MV-4-11 (cell line): ENCODE measurements around the gene NMU.
"Not testable (repeated sequence)": the region's sequence is repeated elsewhere in the genome, so short reads cannot be mapped to it uniquely, and the experiment has no call there.

Experiments used
- DNase-seq: peaks from one replicate; lab custom pipeline; 2025; lab: John Stamatoyannopoulos, UW

Gene NMU

DNA sequence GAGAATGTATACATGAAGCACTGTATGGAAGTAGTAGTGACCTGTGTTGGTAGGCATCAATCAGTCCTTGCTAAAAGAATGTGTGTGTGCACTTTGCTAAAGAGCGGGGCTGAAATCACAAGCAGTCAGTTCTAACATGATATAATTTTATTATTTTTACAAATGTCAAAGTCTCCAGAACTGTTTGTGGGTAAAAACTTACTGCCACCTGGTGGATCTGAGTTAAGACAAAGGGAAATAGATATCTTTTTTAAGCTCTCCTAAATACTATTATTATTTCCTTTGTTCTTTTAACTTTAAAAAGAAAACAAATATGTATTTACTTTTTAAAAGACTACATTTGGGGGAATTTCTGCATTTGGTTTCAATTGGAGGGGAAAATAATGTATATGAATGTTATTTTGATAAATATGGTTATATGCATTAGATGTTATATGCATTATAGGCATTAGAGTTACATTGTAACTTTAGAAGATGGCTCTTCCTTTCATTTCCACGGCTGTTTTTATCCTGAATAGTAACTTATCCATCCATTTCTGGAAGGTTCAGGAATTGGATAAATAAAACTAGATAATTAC lies 81.6 kb downstream of the NMU start:
- peak; percentile 19 for DNase-seq

DNA sequence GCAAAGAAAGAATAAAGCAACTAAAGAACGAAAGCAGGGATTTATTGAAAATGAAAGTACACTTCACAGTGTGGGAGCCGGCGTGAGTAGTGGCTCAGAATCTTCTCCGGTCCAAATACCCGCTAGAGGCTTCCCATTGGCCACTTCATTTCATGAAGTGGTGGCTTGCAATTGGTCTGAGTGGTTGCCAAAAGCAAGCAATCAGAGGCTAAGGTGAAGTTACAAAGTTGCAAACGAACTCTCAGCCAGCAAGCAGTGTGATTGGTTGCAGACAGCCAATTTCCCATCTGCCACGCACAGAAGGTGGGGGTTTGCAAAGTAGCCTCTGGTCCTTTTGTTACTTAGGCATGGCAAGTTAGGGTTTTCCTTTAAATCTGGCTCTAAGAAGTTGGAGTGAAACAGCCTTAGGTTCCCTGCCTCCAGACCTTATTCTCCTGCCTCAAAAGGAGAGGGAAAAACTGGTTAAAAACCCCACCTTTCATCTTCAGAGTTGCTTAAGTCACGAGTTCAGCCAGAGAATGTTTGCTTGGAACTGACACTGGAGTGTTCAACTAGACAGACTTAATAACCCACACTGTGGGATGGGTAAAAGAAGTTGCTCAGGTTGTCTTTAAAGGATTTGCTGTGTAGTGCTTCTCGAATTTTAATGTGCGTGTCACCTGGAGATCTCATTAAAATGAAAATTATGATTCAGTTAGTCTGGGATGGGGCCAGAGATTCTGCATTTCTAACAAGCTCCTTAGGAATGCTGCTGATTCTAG lies 82.5 kb downstream of the NMU start:
- DNase-seq = peak; percentile 33

DNA sequence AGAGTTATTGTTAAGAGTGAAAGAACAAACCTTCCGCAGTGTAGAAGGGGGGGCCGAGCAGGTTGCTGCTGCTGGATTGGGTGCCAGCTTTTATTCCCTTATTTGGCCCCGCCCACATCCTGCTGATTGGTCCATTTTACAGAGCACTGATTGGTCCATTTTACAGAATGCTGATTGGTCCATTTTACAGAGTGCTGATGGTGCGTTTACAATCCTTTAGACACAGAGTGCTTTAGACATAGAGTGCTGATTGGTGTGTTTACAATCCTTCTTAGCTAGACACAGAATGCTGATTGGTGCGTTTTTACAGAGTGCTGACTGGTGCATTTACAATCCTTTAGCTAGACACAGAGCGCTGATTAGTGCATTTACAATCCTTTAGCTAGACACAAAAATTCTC lies 84.1 kb downstream of the NMU start:
- not testable (repeated sequence) for DNase-seq

DNA sequence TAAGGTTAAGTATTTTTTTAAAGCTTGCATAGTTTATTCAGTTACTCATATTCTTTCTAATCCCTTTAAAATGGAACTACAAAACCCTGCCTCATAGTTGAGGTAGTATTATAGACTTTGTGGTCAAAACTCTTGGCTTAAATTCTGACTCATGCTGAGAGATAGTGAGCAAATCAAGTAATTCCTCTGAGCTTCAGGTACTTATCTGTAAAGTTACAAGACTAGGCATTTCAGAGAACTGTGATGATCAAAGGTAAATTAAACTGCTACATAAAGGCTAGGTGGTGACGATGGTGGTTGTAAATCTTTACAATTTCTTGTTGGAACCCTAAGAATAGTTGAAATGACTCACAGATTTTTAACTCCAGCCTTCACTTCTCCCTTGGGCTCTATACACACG lies 86.2 kb downstream of the NMU start:
- peak; percentile 21 for DNase-seq

DNA sequence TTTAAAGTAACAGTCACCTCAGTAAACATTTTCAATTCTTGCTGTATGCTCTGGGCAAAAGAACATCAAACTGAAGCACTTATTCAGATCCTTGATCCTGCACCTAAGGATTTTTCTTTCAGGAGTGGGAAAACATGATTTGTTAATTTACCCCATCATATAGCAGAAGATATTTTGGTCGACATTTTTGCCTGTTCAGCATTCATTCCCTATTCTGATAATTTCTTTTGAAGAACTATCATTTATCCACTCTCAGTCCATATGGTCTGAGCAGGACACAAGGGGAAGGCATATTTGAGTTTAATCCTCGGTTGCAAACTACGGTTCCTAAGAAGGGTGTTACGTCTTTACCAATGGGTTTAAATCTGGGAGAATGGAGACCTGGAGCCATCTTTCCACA lies 88.2 kb downstream of the NMU start:
- DNase-seq = no peak

DNA sequence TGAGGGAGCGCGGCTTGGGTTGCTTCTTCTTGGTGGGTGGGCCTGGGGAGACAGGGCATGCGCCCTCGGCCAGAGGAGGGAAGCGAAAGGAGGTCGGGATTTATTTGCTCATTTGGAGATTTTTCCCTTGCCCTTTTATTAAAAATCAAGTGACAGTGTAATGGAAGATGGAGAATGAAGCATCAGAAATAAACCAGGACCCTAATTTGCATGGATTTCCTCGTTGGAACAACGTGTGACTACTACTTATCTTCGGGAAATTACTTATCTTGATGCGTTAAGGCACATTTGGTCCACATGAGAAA lies 88.7 kb downstream of the NMU start:
- DNase-seq = no peak

DNA sequence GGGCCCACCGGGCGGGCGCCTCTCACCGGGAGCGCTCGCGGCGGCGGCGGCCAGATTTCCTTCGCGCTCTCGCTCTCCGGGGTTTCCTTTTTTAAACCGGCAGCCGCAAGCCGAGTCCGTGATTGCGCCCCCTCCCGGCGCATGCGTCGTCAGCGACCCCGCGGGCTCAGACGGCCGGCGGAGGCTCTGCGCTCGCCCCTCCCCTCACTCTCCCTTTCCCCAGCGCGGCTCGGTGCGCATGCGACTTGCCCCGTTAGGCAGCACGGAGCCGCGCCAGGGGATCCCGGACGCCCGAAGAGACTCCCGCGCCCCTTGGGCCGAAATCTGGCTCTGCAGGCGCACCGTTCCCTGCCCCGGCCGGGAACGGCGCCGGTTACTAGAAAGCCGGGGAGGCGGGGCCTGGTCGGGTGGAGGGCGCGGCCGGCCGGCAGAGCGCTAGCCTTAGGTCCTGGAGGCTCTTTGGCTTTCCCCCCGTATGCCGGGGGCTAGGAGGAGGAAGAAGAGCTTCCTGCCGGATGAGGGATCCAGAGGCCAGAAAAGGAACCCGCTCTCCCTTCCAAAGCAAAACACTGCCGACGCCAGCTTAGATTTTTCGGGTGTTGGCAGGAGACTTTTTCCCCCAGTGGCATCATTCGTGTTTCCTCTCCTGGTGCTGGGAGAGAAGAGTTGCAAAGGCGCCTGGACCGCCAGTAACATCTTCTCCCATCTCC lies 89.2 kb downstream of the NMU start, which contains the start of gene CLOCK:
Gene CLOCK (minus strand): TSS at position 154 of the 710 bp plus-strand sequence. CDS start 64,124 bp downstream, outside the sequence.
- DNase-seq = peak; percentile 71

DNA sequence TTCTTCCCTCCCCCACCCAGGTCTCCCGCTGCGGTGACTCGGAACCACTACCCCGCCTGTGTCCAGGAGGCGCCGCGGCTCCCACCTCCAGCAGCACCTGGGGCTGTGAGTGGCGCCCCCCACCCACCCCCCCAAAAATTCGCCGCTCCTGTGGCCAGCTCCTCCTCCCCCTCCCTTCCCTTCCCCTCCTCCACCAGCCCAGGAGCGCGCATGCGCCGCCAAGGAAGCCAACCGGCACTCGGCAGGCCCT lies 89.7 kb downstream of the NMU start:
- DNase-seq = no peak

DNA sequence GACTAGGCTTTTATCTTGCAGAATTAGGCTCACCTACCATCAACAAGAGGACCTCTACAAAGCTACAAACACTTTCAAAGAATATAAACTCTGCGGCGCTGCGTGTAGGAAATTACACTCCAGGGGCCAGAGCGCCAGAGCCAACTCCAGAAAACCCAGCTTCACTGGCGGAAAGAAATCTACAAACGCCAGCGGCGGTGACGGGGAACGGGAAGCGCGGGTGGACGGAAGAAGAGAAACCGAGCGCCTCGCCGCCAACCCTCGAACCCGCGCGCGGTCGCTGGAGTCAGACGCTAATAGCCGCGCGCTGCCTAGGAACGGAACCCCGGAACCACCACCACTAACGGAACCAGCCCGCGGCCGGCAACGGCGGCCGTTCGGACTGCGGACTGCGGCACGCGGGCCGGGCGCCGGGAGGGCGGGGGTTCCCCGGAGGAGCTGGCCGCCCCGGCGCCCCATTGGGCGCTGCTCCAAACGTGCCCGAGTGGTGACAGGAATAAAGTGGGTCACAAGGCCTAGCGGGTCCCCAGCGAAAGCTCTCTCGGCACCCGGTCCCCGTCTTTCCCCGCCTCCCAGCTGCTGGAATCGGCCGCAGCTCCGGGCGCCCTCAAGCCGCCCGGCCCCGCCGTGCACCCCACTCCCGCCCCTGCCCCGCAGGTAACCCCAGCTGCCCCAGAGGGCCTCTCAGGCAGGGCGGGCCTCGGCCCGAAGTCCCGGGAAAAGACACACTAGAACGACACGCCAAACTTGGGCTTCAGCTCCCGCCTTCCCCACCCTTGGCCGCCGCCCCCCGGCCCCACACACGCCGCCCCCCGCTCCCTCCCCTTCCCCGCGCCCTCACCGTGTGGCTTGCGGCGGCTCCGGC lies 90.2 kb downstream of the NMU start:
- peak; percentile 66 for DNase-seq
